Mesothelial cell of epicardium (in vitro differentiated cells): Measurements from ENCODE around the gene DUSP9. TPM values are rescaled to one million over a fixed set of nuclear protein-coding genes. Genes with fewer than 3 reads are reported as not detected.
"Not testable (repeated sequence)": the region's sequence is repeated elsewhere in the genome, so short reads cannot be mapped to it uniquely, and the experiment has no call there.

Source experiments
- DNase-seq, 2 experiments: peaks; one replicate each; pipeline ENCODE4 v3.0.0; 2021; ENCODE audit warnings: low spot score in 2 of 2; ENCODE audit not compliant: unreplicated experiment in 2 of 2
- H3K27ac Mint-ChIP-seq: 2 replicates; pipeline ENCODE4 v1.8.0; 2021; ENCODE audit warnings: mixed read lengths
- H3K27me3 Mint-ChIP-seq: 2 replicates; pipeline ENCODE4 v1.8.0; 2021; ENCODE audit warnings: low read depth, mixed read lengths
- H3K36me3 Mint-ChIP-seq: 2 replicates; pipeline ENCODE4 v1.8.0; 2021; ENCODE audit warnings: mixed read lengths
- H3K4me1 Mint-ChIP-seq: 2 replicates; pipeline ENCODE4 v1.8.0; 2021; ENCODE audit warnings: mixed read lengths
- H3K4me3 Mint-ChIP-seq: 2 replicates; pipeline ENCODE4 v1.8.0; 2021; ENCODE audit warnings: mild to moderate bottlenecking, moderate library complexity, mixed read lengths
- H3K9me3 Mint-ChIP-seq: 2 replicates; pipeline ENCODE4 v1.8.0; 2021; ENCODE audit warnings: mixed read lengths
- total RNA-seq: library from RNA; stranded (reverse); gene quantifications from 3 replicates; pipeline ENCODE4 v1.2.1, GENCODE V29; 2021
- TF ChIP-seq, protein P1 (sequence below): fragments of 200-600 bp; sonication (generic); IDR thresholded peaks from one replicate; pipeline ENCODE4 v1.5.0; 2021; ENCODE audit warnings: antibody characterized with exemption; ENCODE audit not compliant: unreplicated experiment

The DUSP9 gene
- total RNA-seq, 1 donor from 2014 or later = 3.7 TPM

DNA sequence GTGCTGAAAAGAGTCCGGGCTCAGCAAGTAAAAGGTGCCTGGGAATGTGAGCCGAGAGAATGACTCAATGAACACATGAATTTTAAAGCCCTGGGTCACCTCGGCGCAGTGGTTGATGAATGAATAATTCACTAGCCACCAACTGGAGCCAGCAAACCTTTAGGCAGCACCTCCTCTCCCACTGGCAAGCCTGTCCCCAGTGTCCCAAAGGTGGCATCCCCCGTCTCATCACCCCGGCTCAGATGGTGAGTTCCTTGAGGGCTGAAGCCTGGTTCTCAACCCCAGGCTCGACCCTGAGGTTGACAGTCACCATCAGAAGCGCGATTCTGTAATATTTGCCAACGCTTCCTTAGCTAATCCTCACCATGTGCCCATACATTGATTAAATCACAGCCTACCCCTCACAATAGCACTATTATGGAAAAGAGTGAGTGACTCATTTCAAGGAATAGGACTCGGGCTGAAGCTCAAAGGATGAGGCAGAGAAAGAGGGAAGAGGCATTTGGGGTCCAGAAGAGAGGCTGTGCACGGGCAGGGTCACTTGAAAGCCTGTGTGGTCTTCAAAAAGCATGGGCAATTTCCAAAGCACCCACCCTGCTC is 45.4 kb upstream of the DUSP9 start:
- H3K9me3 Mint-ChIP-seq = peaks cover 17% of the 10 kb centered on the region
- H3K4me1 Mint-ChIP-seq = peaks cover 12% of the 10 kb centered on the region
- no peaks in the 10 kb centered on the region for H3K36me3 Mint-ChIP-seq
- no peak for DNase-seq
- peaks cover 11% of the 10 kb centered on the region for H3K27me3 Mint-ChIP-seq
- H3K27ac Mint-ChIP-seq = no peak overlapping the region
- no peak overlapping the region for H3K4me3 Mint-ChIP-seq
- TF ChIP-seq, protein P1, sequence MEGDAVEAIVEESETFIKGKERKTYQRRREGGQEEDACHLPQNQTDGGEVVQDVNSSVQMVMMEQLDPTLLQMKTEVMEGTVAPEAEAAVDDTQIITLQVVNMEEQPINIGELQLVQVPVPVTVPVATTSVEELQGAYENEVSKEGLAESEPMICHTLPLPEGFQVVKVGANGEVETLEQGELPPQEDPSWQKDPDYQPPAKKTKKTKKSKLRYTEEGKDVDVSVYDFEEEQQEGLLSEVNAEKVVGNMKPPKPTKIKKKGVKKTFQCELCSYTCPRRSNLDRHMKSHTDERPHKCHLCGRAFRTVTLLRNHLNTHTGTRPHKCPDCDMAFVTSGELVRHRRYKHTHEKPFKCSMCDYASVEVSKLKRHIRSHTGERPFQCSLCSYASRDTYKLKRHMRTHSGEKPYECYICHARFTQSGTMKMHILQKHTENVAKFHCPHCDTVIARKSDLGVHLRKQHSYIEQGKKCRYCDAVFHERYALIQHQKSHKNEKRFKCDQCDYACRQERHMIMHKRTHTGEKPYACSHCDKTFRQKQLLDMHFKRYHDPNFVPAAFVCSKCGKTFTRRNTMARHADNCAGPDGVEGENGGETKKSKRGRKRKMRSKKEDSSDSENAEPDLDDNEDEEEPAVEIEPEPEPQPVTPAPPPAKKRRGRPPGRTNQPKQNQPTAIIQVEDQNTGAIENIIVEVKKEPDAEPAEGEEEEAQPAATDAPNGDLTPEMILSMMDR = no peak

- DNase-seq = no peak
- peaks cover 18% of the 10 kb centered on the region for H3K9me3 Mint-ChIP-seq
- no peak overlapping the region for H3K4me3 Mint-ChIP-seq
- TF ChIP-seq, protein P1 = no peak
- peaks cover 20% of the 10 kb centered on the region for H3K27me3 Mint-ChIP-seq
- peaks cover 12% of the 10 kb centered on the region for H3K4me1 Mint-ChIP-seq
- no peaks in the 10 kb centered on the region for H3K36me3 Mint-ChIP-seq
- no peak overlapping the region for H3K27ac Mint-ChIP-seq
Measured at GRCh38 chrX:153602601-153603000, 44.4 kb upstream of the DUSP9 start.

- H3K4me1 Mint-ChIP-seq = peaks cover 12% of the 10 kb centered on the region
- H3K36me3 Mint-ChIP-seq = no peaks in the 10 kb centered on the region
- peaks cover 13% of the 10 kb centered on the region for H3K9me3 Mint-ChIP-seq
- peaks cover 22% of the 10 kb centered on the region for H3K27me3 Mint-ChIP-seq
- DNase-seq = no peak
- no peak overlapping the region for H3K4me3 Mint-ChIP-seq
- TF ChIP-seq, protein P1 = no peak
- H3K27ac Mint-ChIP-seq = no peak overlapping the region
Measured at GRCh38 chrX:153603131-153603656, 43.8 kb upstream of the DUSP9 start.

- Mint-ChIP-seq H3K27me3 (peaks cover 27% of the 10 kb centered on the region), H3K9me3 (peaks cover 21% of the 10 kb centered on the region)
- not testable (repeated sequence) for DNase-seq, H3K4me1 Mint-ChIP-seq, H3K27ac Mint-ChIP-seq, H3K36me3 Mint-ChIP-seq, H3K4me3 Mint-ChIP-seq
Measured at GRCh38 chrX:153604666-153605380, 42.2 kb upstream of the DUSP9 start.

DNA sequence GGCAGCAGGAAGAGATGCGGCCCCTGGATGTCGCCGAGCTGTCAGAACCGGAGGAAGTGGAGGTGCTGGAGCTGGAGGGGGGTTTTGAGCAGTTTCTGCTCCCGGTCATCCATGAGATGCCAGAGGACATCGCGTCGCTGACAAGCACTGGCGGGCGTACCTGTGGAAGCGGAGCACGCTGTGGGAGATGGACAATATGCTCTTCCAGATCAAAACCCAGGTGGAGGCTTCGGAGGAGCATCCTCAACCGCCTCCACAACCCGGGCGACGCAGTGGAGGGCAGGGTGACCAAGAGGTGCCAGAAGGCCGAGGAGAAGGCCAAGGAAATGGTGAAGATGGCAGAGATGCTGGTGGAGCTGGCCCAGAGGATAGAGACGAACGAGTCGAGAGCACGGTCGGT is 40.5 kb upstream of the DUSP9 start:
- Mint-ChIP-seq H3K4me3 (no peak overlapping the region), H3K27ac (no peak overlapping the region), H3K27me3 (peaks cover 31% of the 10 kb centered on the region), H3K36me3 (no peaks in the 10 kb centered on the region), H3K9me3 (peaks cover 21% of the 10 kb centered on the region), H3K4me1 (peaks cover 2% of the 10 kb centered on the region)
- no peak for DNase-seq
- TF ChIP-seq, protein P1 = no peak

- TF ChIP-seq, protein P1 = no peak
- Mint-ChIP-seq H3K9me3 (peaks cover 16% of the 10 kb centered on the region), H3K4me1 (peaks cover 2% of the 10 kb centered on the region), H3K27me3 (peaks cover 45% of the 10 kb centered on the region), H3K4me3 (no peak overlapping the region), H3K36me3 (no peaks in the 10 kb centered on the region), H3K27ac (no peak overlapping the region)
- no peak for DNase-seq
Measured at GRCh38 chrX:153608376-153608775, 38.6 kb upstream of the DUSP9 start.
